ENCODE data around the gene CLEC18C. TPM values are rescaled to one million over a fixed set of nuclear protein-coding genes. Genes with fewer than 3 reads are reported as not detected.
"Not testable (repeated sequence)": the region's sequence is repeated elsewhere in the genome, so short reads cannot be mapped to it uniquely, and the experiment has no call there.

CLEC18C gene
- total RNA-seq, 1 donor = 0.36 TPM

- H3K36me3 ChIP-seq (ENCODE audit: insufficient read depth, low read length); H3K4me3 ChIP-seq (ENCODE audit: insufficient read depth, low read length); H4K20me1 ChIP-seq (ENCODE audit: insufficient read depth, low read length); H3K79me2 ChIP-seq (ENCODE audit: insufficient read depth, low read length); H2AFZ ChIP-seq (ENCODE audit: low read length); H3K9me3 ChIP-seq (ENCODE audit: low read depth, low read length); H3K27me3 ChIP-seq (ENCODE audit: insufficient read depth, low read length); H3K4me2 ChIP-seq (ENCODE audit: insufficient read depth, low read length); DNase-seq (ENCODE audit: insufficient read length, low spot score, missing footprints); H3K4me1 ChIP-seq (ENCODE audit: insufficient read depth, low read length); H3K27ac ChIP-seq (ENCODE audit: low read depth, low read length): not testable (repeated sequence)
These were observed 45.0 kb downstream of the CLEC18C start for GRCh38 chr16:70218586-70218985.

GRCh38 chr16:70222574-70222973 lies 49.0 kb downstream of the CLEC18C start:
- H3K9me3 ChIP-seq (ENCODE audit: low read depth, low read length); H3K79me2 ChIP-seq (ENCODE audit: insufficient read depth, low read length); H3K36me3 ChIP-seq (ENCODE audit: insufficient read depth, low read length); H3K4me1 ChIP-seq (ENCODE audit: insufficient read depth, low read length); H3K27me3 ChIP-seq (ENCODE audit: insufficient read depth, low read length); H2AFZ ChIP-seq (ENCODE audit: low read length); DNase-seq (ENCODE audit: insufficient read length, low spot score, missing footprints); H3K27ac ChIP-seq (ENCODE audit: low read depth, low read length); H3K4me2 ChIP-seq (ENCODE audit: insufficient read depth, low read length); H3K4me3 ChIP-seq (ENCODE audit: insufficient read depth, low read length); H4K20me1 ChIP-seq (ENCODE audit: insufficient read depth, low read length): not testable (repeated sequence)

DNA sequence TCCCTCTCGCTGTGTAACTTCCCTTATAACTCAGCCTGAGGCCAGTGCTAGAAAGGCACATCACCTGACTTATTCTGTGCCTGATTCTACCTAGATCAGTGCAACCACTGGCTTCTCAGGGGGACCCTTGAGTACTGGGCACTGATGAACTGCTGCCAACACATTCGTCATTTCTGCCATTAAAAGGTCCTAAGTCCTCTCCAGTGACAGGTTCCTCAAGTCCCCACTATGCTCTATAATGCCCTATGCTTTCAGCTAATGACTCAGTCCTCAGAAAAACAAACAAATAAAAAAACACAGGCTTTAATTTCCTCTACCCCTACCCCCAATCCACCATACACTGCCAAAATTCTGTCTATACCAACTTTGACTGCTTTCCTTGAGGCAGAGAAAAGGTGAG lies 49.6 kb downstream of the CLEC18C start:
- H3K79me2 ChIP-seq (ENCODE audit: insufficient read depth, low read length); H2AFZ ChIP-seq (ENCODE audit: low read length); DNase-seq (ENCODE audit: insufficient read length, low spot score, missing footprints); H4K20me1 ChIP-seq (ENCODE audit: insufficient read depth, low read length); H3K4me2 ChIP-seq (ENCODE audit: insufficient read depth, low read length); H3K27me3 ChIP-seq (ENCODE audit: insufficient read depth, low read length); H3K4me1 ChIP-seq (ENCODE audit: insufficient read depth, low read length); H3K9me3 ChIP-seq (ENCODE audit: low read depth, low read length); H3K27ac ChIP-seq (ENCODE audit: low read depth, low read length); H3K4me3 ChIP-seq (ENCODE audit: insufficient read depth, low read length); H3K36me3 ChIP-seq (ENCODE audit: insufficient read depth, low read length): not testable (repeated sequence)

DNA sequence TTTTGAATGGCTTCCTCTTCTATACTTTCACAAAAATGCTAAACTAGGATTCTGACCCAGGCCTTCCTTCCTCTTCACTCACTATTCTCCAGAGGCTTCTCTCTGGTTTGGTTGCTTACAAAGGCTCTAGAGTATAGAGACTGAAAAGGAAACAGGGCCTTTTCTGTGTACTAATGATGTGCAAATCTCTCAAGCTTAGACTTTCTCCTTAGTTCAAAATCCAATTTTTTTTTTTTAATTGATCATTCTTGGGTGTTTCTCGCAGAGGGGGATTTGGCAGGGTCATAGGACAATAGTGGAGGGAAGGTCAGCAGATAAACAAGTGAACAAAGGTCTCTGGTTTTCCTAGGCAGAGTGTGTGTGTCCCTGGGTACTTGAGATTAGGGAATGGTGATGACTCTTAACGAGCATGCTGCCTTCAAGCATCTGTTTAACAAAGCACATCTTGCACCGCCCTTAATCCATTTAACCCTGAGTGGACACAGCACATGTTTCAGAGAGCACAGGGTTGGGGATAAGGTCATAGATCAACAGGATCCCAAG lies 50.5 kb downstream of the CLEC18C start:
- not testable (repeated sequence) for H3K4me3 ChIP-seq (ENCODE audit: insufficient read depth, low read length); H3K27me3 ChIP-seq (ENCODE audit: insufficient read depth, low read length); H3K27ac ChIP-seq (ENCODE audit: low read depth, low read length); H3K79me2 ChIP-seq (ENCODE audit: insufficient read depth, low read length); H3K36me3 ChIP-seq (ENCODE audit: insufficient read depth, low read length); H2AFZ ChIP-seq (ENCODE audit: low read length); H3K9me3 ChIP-seq (ENCODE audit: low read depth, low read length); H3K4me2 ChIP-seq (ENCODE audit: insufficient read depth, low read length); H3K4me1 ChIP-seq (ENCODE audit: insufficient read depth, low read length); H4K20me1 ChIP-seq (ENCODE audit: insufficient read depth, low read length); DNase-seq (ENCODE audit: insufficient read length, low spot score, missing footprints)

DNA sequence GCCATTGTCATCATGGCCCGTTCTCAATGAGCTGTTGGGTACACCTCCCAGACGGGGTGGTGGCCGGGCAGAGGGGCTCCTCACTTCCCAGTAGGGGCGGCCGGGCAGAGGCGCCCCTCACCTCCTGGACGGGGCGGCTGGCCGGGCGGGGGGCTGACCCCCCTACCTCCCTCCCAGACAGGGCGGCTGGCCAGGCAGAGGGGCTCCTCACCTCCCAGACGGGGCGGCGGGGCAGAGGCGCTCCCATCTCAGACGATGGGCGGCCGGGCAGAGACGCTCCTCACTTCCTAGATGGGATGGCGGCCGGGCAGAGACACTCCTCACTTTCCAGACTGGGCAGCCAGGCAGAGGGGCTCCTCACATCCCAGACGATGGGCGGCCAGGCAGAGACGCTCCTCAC lies 51.1 kb downstream of the CLEC18C start:
- H3K79me2 ChIP-seq (ENCODE audit: insufficient read depth, low read length); H4K20me1 ChIP-seq (ENCODE audit: insufficient read depth, low read length); H3K27ac ChIP-seq (ENCODE audit: low read depth, low read length); H3K36me3 ChIP-seq (ENCODE audit: insufficient read depth, low read length); DNase-seq (ENCODE audit: insufficient read length, low spot score, missing footprints); H2AFZ ChIP-seq (ENCODE audit: low read length); H3K27me3 ChIP-seq (ENCODE audit: insufficient read depth, low read length); H3K9me3 ChIP-seq (ENCODE audit: low read depth, low read length); H3K4me1 ChIP-seq (ENCODE audit: insufficient read depth, low read length); H3K4me3 ChIP-seq (ENCODE audit: insufficient read depth, low read length); H3K4me2 ChIP-seq (ENCODE audit: insufficient read depth, low read length): not testable (repeated sequence)

DNA sequence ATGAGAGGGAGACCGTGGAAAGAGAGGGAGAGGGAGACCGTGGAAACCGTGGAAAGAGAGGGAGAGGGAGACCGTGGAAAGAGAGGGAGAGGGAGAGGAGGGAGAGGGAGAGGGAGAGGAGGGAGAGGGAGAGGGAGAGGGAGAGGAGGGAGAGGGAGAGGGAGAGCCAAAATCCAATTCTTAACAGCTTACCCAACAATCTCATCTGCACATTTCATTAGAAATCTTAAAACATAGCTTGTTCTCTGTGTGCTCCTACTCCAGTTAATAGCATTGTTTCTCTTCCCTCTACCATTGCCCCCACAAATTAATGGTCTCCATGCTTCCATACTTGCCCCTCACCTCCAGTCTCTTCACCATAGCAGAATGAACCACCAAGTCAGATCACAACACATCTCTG lies 51.8 kb downstream of the CLEC18C start:
- not testable (repeated sequence) for H3K27me3 ChIP-seq (ENCODE audit: insufficient read depth, low read length); DNase-seq (ENCODE audit: insufficient read length, low spot score, missing footprints); H3K4me2 ChIP-seq (ENCODE audit: insufficient read depth, low read length); H3K4me1 ChIP-seq (ENCODE audit: insufficient read depth, low read length); H3K27ac ChIP-seq (ENCODE audit: low read depth, low read length); H2AFZ ChIP-seq (ENCODE audit: low read length); H3K4me3 ChIP-seq (ENCODE audit: insufficient read depth, low read length); H3K36me3 ChIP-seq (ENCODE audit: insufficient read depth, low read length); H4K20me1 ChIP-seq (ENCODE audit: insufficient read depth, low read length); H3K9me3 ChIP-seq (ENCODE audit: low read depth, low read length); H3K79me2 ChIP-seq (ENCODE audit: insufficient read depth, low read length)

GRCh38 chr16:70226024-70226423 lies 52.4 kb downstream of the CLEC18C start:
- H3K27ac ChIP-seq (ENCODE audit: low read depth, low read length); DNase-seq (ENCODE audit: insufficient read length, low spot score, missing footprints); H3K36me3 ChIP-seq (ENCODE audit: insufficient read depth, low read length); H3K4me3 ChIP-seq (ENCODE audit: insufficient read depth, low read length); H4K20me1 ChIP-seq (ENCODE audit: insufficient read depth, low read length); H2AFZ ChIP-seq (ENCODE audit: low read length); H3K9me3 ChIP-seq (ENCODE audit: low read depth, low read length); H3K27me3 ChIP-seq (ENCODE audit: insufficient read depth, low read length); H3K4me1 ChIP-seq (ENCODE audit: insufficient read depth, low read length); H3K79me2 ChIP-seq (ENCODE audit: insufficient read depth, low read length); H3K4me2 ChIP-seq (ENCODE audit: insufficient read depth, low read length): not testable (repeated sequence)

DNA sequence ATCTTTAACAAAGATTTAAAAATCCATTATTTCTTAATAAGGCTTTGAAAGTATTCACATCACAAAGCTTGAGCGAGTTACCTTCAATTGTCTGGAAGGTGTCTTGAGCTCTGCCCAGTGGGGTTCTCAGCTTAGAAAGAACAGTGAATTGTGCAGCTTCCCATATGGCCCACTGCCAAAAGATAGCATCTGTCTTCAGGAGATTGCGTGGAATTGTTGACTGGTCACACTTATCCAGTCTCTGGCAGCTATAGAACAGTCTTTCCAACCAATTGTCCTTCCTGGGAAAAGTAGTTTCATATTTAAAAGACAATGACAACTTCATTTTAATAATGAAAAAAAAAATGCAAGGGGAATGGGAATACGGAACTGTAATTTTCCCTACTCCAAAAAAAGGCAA lies 58.2 kb downstream of the CLEC18C start:
- DNase-seq (ENCODE audit: insufficient read length, low spot score, missing footprints); H3K36me3 ChIP-seq (ENCODE audit: insufficient read depth, low read length); H3K27ac ChIP-seq (ENCODE audit: low read depth, low read length); H2AFZ ChIP-seq (ENCODE audit: low read length); H4K20me1 ChIP-seq (ENCODE audit: insufficient read depth, low read length); H3K4me1 ChIP-seq (ENCODE audit: insufficient read depth, low read length); H3K4me3 ChIP-seq (ENCODE audit: insufficient read depth, low read length); H3K27me3 ChIP-seq (ENCODE audit: insufficient read depth, low read length); H3K79me2 ChIP-seq (ENCODE audit: insufficient read depth, low read length); H3K9me3 ChIP-seq (ENCODE audit: low read depth, low read length); H3K4me2 ChIP-seq (ENCODE audit: insufficient read depth, low read length): not testable (repeated sequence)
